ENCODE results near the gene CYP27B1.

DNA sequence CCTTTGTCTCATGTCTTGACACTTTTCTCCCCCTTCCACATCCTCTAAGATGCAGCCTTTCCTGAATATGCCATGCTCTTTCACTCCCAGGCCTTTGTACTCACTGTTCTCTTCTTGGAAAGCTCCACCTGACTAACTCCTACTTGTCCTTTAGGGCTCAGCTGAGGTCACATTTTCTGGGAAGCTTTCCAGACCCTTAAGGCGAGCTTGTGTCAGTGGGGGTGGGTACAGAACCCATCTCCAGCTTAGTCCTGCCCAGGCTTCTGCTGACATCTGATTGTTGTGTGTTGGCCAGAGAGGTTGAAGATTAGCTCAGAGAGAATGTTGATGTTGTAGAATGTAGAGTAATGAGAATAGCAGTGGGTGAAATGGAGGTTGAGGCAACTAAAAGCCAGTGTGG lies 12.9 kb upstream of the CYP27B1 start:
- TF ChIP-seq, protein P1, sequence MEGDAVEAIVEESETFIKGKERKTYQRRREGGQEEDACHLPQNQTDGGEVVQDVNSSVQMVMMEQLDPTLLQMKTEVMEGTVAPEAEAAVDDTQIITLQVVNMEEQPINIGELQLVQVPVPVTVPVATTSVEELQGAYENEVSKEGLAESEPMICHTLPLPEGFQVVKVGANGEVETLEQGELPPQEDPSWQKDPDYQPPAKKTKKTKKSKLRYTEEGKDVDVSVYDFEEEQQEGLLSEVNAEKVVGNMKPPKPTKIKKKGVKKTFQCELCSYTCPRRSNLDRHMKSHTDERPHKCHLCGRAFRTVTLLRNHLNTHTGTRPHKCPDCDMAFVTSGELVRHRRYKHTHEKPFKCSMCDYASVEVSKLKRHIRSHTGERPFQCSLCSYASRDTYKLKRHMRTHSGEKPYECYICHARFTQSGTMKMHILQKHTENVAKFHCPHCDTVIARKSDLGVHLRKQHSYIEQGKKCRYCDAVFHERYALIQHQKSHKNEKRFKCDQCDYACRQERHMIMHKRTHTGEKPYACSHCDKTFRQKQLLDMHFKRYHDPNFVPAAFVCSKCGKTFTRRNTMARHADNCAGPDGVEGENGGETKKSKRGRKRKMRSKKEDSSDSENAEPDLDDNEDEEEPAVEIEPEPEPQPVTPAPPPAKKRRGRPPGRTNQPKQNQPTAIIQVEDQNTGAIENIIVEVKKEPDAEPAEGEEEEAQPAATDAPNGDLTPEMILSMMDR (IDR thresholded peaks at IDR 0.05): no peak
- no peak for TF ChIP-seq POLR2AphosphoS5 (IDR thresholded peaks at IDR 0.05)

Data from breast epithelium (tissue), 3 donors.